Breast epithelium (tissue), 4 donors: Measurements from ENCODE around the gene HTR4. TPM values are rescaled to one million over a fixed set of nuclear protein-coding genes. Genes with fewer than 3 reads are reported as not detected.

ENCODE experiments used
- DNase-seq, 2 donors: peaks; one replicate each; pipeline ENCODE4 v3.0.0-alpha.2; 2019; ENCODE audit warnings: low spot score in 2 of 2
- H3K27ac ChIP-seq, 2 donors: fragments of 200-600 bp; sonication (generic) in 1 of 2; one replicate each; pipeline ENCODE4 v1.5.1; 2016 to 2019; ENCODE audit warnings: mild to moderate bottlenecking in 1 of 2
- H3K27me3 ChIP-seq, 2 donors: fragments of 200-600 bp; sonication (generic) in 1 of 2; one replicate each; pipeline versions ENCODE4 v1.5.1 to v1.6.0; 2017 to 2019; ENCODE audit warnings: control low read depth in 1 of 2, mild to moderate bottlenecking in 1 of 2
- H3K36me3 ChIP-seq: fragments of 200-600 bp; one replicate; pipeline ENCODE4 v1.5.1; 2019
- H3K4me1 ChIP-seq, 2 donors: fragments of 200-600 bp; sonication (generic); one replicate each; pipeline ENCODE4 v1.5.1; 2016 to 2019; ENCODE audit warnings: control low read depth in 1 of 2
- H3K4me3 ChIP-seq, 3 donors: fragments of 200-600 bp; sonication (generic); 1 replicate in 2 of 3; 2 replicates in 1 of 3; pipeline ENCODE4 v1.5.1; 2016 to 2019; ENCODE audit warnings: mild to moderate bottlenecking in 3 of 3, moderate library complexity in 2 of 3
- H3K9me3 ChIP-seq, 2 donors: fragments of 200-600 bp; sonication (generic) in 1 of 2; one replicate each; pipeline ENCODE4 v1.5.1; 2016 to 2019; ENCODE audit warnings: control low read depth in 1 of 2
- CTCF ChIP-seq, 3 donors: fragments of 450-650 bp; IDR thresholded peaks; one replicate each; pipeline ENCODE4 v1.5.1; 2016 to 2017; ENCODE audit warnings: antibody characterized with exemption in 3 of 3, mild to moderate bottlenecking in 3 of 3, moderate library complexity in 3 of 3
- POLR2A ChIP-seq: fragments of 450-650 bp; IDR thresholded peaks from one replicate; pipeline ENCODE4 v1.6.1; 2016; ENCODE audit warnings: antibody characterized with exemption, mild to moderate bottlenecking, moderate library complexity
- POLR2AphosphoS5 ChIP-seq, 3 donors: sonication (generic); formaldehyde crosslinking; IDR thresholded peaks; one replicate each; pipeline ENCODE4 v1.6.1; 2017; ENCODE audit warnings: antibody characterized with exemption in 3 of 3
- intact Hi-C: fragments of 100-400 bp; cut with DNase I; formaldehyde crosslinking; loops from one replicate; pipeline ENCODE4 v1.15.1; 2023; ENCODE audit warnings: low total_unique reads
- total RNA-seq, 3 donors: library from RNA; depleted of rRNA; stranded (reverse); fragments of >200 nt; gene quantifications; one replicate each; pipeline ENCODE4 v1.1.0, GENCODE V29; 2016

HTR4 gene
- total RNA-seq, 3 donors from 2014 or later: 0.15 to 0.66 TPM; not detected in 1

- Histone ChIP-seq H3K4me3 (no peak overlapping the region), H3K36me3 (no peaks in the 10 kb centered on the region)
- intact Hi-C loops: no loop called here
Observed at GRCh38 chr5:148645527-148645926, 8.8 kb downstream of the HTR4 start.

GRCh38 chr5:148641735-148642134, 12.6 kb downstream of the HTR4 start:
- Histone ChIP-seq H3K4me3 (no peak overlapping the region), H3K4me1 (no peaks in the 10 kb centered on the region), H3K36me3 (no peaks in the 10 kb centered on the region), H3K27me3 (peaks cover 0 to 3% of the 10 kb centered on the region in 2 donors), H3K27ac (no peak overlapping the region), H3K9me3 (no peaks in the 10 kb centered on the region)
- intact Hi-C loops: no loop called here
- no peak for DNase-seq
- TF ChIP-seq POLR2AphosphoS5 (IDR thresholded peaks at IDR 0.05) (no peak), CTCF (IDR thresholded peaks at IDR 0.05) (no peak), POLR2A (no peak)

More at GRCh38 chr5:148645527-148645926, 8.8 kb downstream of the HTR4 start:
- no peaks in the 10 kb centered on the region for H3K4me1 ChIP-seq
- peaks cover 0 to 9% of the 10 kb centered on the region in 2 donors for H3K27me3 ChIP-seq
- H3K27ac ChIP-seq: no peak overlapping the region
- DNase-seq: no peak
- no peaks in the 10 kb centered on the region for H3K9me3 ChIP-seq
- TF ChIP-seq POLR2AphosphoS5 (IDR thresholded peaks at IDR 0.05): no peak
- TF ChIP-seq CTCF (IDR thresholded peaks at IDR 0.05): no peak
- no peak for TF ChIP-seq POLR2A

- no peaks in the 10 kb centered on the region for H3K9me3 ChIP-seq
- no peaks in the 10 kb centered on the region for H3K36me3 ChIP-seq
- H3K27ac ChIP-seq: no peak overlapping the region
- peaks cover 0 to 3% of the 10 kb centered on the region in 2 donors for H3K27me3 ChIP-seq
- no peak for DNase-seq
- intact Hi-C loops: no loop called here
- TF ChIP-seq CTCF (IDR thresholded peaks at IDR 0.05): no peak
- TF ChIP-seq POLR2A: no peak
- no peak for TF ChIP-seq POLR2AphosphoS5 (IDR thresholded peaks at IDR 0.05)
- H3K4me3 ChIP-seq: no peak overlapping the region
- H3K4me1 ChIP-seq: no peaks in the 10 kb centered on the region
Observed at GRCh38 chr5:148640471-148640870, 13.9 kb downstream of the HTR4 start.

- H3K36me3 ChIP-seq: no peaks in the 10 kb centered on the region
- TF ChIP-seq POLR2AphosphoS5 (IDR thresholded peaks at IDR 0.05): no peak
- TF ChIP-seq CTCF (IDR thresholded peaks at IDR 0.05): no peak
- TF ChIP-seq POLR2A: no peak
- no peak for DNase-seq
- H3K4me1 ChIP-seq: no peaks in the 10 kb centered on the region
- no peaks in the 10 kb centered on the region for H3K9me3 ChIP-seq
- intact Hi-C loops: no loop called here
- H3K27me3 ChIP-seq: peaks cover 0 to 3% of the 10 kb centered on the region in 2 donors
- no peak overlapping the region for H3K4me3 ChIP-seq
- no peak overlapping the region for H3K27ac ChIP-seq
Observed at GRCh38 chr5:148639081-148639480, 15.2 kb downstream of the HTR4 start.

GRCh38 chr5:148636353-148636752, 18.0 kb downstream of the HTR4 start:
- Histone ChIP-seq H3K27me3 (peaks cover 0 to 3% of the 10 kb centered on the region in 2 donors), H3K9me3 (no peaks in the 10 kb centered on the region), H3K36me3 (no peaks in the 10 kb centered on the region), H3K4me3 (no peak overlapping the region), H3K4me1 (no peaks in the 10 kb centered on the region), H3K27ac (no peak overlapping the region)
- TF ChIP-seq CTCF (IDR thresholded peaks at IDR 0.05): no peak
- no peak for TF ChIP-seq POLR2AphosphoS5 (IDR thresholded peaks at IDR 0.05)
- no peak for TF ChIP-seq POLR2A
- intact Hi-C loops: no loop called here
- DNase-seq: no peak
